HK-2 (cell line): Measurements from ENCODE around the gene CLEC16A.

Source experiments
- DNase-seq: peaks from one replicate; pipeline ENCODE4 v3.0.0-alpha.2; 2018; ENCODE audit not compliant: unreplicated experiment

Gene CLEC16A

DNA sequence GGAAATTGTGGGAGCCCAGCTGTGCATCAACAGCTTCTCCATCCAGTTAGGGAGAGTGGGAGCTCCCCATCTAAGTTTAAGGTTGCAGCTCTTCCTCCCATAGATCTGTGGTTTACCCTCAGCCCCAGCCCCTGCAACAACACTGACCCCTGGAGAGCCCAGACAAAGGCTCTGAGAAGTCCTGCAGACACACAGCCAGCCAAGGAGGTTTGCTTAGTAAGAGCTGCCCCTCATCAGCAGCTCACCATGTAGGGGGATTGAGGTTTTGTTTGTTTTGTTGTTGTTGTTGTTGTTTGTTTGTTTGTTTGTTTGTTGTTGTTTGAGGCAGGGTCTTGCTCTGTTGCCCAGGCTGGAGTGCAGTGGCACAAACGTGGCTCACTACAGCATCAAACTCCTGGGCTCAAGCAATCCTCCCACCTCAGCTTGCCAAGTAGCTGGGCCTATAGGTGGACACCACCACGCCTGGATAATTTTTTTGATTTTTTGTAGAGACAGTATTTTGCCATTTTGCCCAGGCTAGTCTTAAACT is 138.6 kb downstream of the CLEC16A start:
- DNase-seq: no peak

DNA sequence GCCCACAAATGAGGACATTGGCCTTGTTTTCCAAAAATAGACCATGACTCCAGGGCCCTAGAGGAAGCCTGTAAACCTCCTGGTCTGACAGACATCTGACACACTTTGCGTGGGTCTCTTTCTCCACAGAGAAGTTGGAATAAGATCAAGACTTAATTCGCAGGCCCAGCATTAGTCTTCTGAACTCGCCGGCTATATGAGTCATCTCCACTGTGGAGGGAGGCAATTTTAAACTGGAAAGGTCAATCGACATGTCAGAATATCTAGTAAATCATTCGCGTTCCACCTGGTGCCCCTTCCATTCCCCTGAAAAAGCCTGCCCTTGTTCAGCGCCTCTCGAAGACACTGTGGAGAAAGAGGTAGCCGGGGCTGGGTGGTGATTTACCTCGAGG is 140.1 kb downstream of the CLEC16A start:
- no peak for DNase-seq

DNA sequence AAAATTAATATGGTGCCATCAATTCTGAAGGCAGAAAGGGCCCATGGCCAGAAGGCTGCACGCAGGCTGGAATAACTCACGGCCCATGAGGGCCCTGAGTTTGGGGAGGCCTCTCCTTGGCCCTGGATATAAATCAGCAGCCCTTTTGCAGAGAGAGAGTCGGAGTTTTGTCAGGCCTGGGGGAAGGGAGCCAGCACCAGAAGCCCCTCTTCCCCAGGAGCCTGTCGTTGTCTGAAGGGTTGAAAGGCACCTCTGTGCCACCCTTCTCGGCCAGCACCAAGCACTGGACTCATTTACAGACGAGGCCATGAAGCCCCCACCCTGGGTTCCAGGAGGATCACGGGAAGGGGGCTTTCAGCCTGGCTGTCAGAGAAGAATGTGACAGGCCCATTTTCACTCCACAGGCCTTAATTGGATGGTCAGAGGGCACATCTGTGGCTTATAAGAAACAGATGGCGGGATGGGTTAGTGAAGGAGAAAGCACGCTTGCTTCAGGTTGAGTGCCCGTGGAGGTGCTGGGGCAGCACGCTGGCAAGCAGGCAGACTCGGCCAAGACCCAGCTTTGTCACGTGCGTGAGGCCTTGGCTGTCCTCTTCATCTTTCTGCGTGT is 140.6 kb downstream of the CLEC16A start:
- DNase-seq: no peak

GRCh38 chr16:11085916-11086315 is 141.6 kb downstream of the CLEC16A start:
- no peak for DNase-seq

- DNase-seq: no peak
Observed at GRCh38 chr16:11087691-11088073, 143.3 kb downstream of the CLEC16A start.

DNA sequence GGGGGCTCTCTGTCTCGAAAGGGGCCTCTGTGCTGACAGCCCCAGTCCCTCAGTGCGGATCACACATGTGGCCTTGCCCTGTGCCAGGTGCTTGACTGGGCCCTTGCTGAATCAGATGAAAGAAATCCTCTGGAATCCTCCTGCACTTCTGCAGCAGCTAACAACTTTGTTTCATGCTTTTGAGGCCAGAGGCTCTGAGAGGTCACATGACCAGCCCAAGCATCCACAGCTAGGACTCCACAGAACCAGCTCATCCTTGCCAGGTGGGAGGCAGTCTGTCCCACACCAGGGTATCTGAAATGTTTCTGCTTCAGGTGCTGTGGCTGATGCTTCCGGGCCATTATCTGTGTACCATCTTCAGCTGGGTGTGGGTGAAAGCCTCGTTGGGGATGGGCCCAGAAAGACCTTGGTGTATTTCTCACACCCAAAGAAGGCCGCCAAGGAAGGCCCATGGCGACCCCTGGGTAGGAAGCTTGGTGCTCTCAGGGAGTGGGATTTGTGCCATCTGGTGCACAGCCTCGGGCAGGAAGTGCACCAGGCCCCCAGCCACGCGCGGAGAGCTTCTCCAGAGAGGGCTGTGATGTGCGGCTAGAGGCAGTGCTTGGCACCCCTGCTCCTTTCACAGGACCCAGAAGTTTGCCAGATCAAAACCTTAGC is 143.8 kb downstream of the CLEC16A start:
- DNase-seq: no peak

- no peak for DNase-seq
Observed at GRCh38 chr16:11088831-11089230, 144.5 kb downstream of the CLEC16A start.

GRCh38 chr16:11089504-11090124 is 145.2 kb downstream of the CLEC16A start:
- DNase-seq: peak; percentile 54

DNA sequence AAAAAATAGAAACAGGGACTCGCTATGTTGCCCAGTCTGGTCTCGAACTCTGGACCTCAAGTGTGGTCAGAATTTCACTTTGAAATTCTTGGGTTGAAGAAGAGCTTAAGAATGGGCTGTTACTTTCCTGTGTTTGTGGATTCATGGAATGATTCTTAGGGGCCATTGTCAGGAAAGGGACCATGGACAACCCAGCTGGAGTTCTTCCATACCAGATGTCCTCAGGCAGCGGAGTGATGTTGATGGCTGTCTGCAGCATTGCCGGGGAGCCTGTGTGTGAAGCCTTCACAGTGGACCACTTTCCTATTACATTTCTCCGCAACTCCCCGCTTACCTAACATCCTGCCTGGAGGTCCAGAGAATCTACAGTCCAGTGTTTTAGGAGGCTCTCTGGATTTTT is 145.9 kb downstream of the CLEC16A start:
- no peak for DNase-seq

DNA sequence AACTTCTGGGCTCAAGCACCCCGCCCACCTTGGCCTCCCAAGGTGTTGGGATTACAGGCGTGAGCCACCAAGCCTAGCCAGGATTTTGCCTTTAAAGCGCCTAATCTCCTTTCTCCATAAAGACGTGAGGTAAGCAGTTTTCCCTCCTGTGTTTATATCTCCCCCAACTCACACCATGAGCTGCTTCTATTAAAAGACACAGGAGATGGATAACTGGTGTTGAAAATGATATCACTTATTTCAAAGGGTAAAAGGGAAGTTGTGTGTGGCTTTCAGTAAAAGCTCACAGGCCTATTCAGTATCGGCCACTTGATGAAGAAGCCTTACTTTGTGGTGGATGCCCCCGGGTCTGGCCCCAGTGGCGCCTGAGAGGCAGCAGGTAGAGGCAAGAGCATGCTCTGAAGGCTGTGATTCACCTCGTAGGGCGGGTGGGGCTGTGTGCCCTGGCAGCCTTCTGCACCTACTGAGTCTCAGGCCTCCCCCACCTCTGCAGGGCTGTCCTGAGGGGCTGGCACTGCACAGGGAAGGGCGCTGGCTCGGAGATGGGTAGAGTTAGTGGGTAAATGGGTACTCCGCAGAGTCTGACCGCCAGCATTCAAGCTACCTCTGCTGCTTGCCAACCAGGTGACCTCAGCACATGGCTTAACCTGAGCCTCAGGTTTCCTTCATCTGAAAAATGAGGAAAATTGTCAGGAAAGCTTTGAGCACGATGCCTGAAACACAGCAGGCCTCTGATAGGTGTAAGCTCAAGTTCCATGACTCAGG is 146.8 kb downstream of the CLEC16A start:
- no peak for DNase-seq

- no peak for DNase-seq
Observed at GRCh38 chr16:11092788-11093571, 148.6 kb downstream of the CLEC16A start.

GRCh38 chr16:11093572-11094074 is 149.3 kb downstream of the CLEC16A start:
- DNase-seq: no peak

DNA sequence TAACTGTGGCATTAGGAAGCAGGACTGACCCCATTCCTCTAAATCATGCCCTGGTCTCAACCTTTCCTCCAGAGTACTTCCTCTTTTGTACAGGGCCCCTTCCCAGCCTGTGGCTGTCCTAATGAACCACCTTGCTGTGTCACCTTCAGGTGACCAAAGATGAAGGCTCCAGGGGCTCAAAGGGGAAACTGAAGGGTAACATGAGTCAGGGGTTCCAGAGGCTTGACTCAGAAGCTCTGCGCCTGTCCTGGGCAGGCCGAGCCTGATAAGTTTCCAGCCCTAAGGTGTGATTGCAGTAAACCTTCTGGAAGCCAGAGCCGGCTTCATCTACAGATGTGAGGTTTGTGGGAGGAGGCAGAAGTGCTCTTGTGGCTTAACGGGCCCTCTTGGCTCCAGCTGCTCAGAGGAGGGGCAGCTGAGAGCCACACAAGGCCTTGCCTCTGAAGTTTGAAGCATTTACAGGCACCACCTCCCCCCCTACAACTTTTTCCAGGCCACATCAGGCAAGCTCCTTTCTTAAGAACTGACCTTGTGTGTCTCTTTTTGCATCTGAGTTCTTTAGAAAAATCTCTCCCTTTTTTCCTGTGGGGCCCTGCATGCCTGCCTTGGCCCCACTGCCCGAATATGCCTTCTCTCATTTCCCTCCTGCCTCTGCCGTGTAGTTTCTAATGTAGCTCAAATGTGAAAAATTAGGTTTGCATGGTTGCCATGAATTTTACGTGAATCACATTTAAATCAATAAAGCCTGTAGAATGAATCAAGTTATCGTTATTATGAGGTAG is 149.9 kb downstream of the CLEC16A start:
- DNase-seq: no peak

DNA sequence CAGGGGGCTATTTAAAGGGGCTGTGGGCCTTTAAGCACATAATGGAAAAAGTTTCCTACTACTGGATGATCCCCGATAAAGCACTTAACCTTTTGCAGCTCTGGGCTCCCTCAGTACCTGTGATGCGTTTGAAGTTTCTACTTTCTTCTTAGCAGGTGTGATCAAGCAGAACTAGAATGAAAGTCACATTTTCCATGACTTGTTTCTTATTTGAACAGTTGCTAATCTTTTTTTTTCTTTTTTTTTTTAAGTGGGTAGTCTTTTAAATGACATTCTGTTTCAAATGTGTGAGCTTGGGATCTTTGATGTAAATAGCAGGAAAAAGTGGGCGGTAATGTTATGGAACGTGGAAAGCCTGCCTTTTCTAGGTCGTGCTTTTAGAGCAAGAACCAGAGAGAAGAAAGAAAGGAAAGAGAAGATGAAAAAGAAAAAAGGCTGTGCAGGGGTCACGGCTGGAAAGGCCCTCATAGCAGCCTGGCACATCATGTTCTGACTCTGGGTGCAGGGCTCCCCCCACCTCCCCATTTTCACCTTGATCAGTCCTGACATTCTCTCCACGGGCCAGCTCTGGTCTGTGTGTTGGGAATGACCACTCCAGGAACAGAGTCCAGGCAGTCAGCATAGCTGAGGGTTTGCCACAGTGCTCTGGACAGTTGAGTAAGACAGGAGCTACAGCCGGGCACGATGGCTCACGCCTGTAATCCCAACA is 150.6 kb downstream of the CLEC16A start:
- DNase-seq: no peak

DNA sequence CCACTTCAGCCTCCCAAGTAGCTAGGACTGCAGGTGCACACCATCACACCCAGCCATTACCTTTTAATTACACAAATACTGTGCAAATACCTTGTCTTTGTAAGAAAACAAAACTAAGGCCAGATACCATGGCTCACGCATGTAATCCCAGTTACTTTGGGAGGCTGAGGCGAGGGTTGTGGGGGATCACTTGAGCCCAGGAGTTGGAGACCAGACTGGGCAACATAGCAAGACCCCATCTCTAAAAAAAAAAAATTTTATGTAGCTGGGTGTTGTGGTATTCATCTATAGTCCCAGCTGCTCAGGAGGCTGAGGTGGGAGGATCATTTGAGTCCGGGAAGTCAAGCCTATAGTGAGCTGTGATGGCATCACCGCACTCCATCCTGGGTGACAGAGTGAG is 151.6 kb downstream of the CLEC16A start:
- no peak for DNase-seq

DNA sequence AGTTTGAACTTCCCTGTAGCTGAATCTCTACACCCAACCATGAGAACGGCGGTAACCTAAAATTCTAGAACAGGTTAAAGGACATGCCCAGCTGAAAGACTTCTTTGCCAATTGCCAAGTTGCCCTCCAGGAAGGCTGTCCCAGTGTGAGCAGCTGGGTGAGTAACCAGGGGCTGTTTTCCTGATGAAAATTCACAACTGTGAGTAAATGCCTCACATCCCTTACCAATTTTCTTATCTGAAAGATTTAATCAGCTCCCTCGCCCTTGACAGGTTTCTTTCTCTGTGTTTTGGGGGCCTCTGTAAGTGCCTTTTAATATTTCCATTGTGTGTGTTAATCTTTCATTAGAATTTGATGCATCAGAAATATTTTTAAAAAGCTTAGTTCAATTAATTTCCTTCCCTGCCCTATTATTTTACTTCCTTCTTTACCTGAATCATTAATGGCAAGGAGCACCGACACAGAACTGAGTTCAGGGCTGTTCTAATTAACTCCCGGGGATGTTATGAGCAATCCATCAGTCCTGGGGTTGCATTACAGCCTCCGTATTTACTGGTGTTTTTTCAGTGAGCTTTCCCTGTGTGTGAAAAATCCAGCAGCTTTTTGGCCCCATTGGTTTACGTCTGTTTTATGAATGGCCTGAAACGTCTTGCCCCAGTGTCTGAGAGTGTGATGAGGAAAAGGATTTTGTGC is 152.9 kb downstream of the CLEC16A start:
- DNase-seq: no peak

- no peak for DNase-seq
Observed at GRCh38 chr16:11097787-11098167, 153.4 kb downstream of the CLEC16A start.

DNA sequence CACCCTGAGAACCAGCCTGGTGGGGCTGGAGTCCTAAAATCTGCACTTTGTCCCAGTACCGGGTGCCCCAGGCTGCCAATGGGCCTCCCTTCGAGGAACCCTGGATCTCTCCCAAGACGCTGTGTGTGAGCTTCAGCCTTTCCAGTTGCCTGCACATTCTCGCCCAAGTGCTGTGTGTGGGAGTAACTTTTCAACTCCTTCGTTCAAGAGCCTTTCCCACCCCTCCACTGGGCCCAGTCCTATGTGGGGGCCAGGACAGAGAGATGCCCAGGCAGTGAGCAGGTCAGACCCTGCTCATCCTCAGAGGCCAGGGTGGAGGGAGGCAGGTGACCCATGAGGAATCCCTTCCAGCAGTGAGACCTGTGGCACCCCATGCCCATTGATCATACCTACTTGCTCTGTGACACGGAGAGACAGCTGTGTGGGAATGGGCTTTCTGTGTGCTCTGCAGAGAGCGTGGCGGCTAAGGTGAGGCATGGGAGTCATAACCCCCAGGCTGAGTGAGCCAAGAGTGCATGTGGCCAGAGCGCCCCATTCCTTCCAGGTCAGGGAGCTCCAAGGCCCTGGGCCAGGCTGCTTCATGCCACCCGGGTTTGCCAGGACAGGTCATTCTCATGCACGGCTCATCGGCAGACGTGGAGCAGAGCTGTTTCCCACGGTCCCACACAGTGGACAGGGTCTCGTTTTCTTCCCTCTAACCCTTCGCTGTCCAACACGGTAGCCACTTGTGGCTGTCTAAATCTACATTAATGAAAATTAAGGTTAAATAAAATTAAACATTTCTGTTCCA is 154.4 kb downstream of the CLEC16A start:
- DNase-seq: no peak
